HG02970 (cell line): ENCODE data around the gene ERICH4.
"Not testable (repeated sequence)": the region's sequence is repeated elsewhere in the genome, so short reads cannot be mapped to it uniquely, and the experiment has no call there.

Experiments
- ATAC-seq: cut with Tn5 transposase; IDR thresholded peaks from one replicate; pipeline ENCODE4 v1.9.1; 2021; ENCODE audit warnings: mild to moderate bottlenecking, moderate library complexity, moderate number of reproducible peaks; ENCODE audit not compliant: unreplicated experiment, low FRiP score

ERICH4 gene, protein sequence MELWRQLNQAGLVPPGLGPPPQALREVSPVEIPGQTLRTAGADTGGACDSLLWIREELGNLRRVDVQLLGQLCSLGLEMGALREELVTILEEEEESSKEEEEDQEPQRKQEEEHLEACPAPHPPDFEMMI

DNA sequence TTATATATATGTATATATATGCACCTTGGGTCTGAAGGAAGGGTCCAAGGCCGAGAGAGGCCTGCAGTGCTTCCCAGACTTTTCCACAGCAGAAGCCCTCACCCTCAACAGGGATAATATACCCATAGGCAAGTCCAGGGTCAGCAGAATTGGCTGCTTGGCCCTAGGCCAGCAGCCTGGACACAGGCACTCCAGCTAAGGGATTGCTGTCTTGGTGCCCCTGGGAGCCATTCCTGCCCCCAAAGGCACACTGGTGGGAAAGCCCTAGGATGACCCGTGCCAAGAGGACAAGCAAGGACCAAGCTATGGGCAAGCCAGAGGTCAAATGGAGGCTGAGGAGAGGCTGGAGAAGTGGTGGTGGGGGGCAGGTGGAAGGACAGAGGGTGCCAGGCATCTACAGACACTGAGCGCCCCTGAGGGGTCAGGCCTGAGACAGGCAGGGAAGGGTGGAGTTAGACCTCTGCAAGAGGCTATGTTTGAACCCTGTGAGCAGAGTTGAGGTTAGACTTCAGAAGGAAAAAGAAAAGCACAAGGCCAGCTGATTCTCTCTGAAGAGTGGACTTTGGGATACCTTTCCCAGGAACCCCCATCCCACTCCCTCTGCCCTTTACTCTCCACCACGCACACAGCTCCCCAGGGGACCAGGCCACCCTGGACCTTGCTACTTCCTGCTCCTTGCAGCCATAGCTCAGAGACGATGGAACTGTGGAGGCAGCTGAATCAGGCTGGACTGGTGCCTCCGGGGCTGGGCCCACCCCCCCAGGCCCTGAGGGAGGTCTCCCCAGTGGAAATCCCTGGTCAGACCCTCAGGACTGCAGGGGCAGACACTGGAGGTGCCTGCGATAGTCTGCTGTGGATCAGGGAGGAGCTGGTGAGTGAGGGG lies at the start of gene ERICH4:
Gene ERICH4 (plus strand): TSS at position 684 of the 883 bp plus-strand sequence. CDS start 14 bp downstream, at position 698.
- ATAC-seq: no peak

- ATAC-seq: no peak
These were observed 47.6 kb upstream of the ERICH4 start for GRCh38 chr19:41395355-41395754.

DNA sequence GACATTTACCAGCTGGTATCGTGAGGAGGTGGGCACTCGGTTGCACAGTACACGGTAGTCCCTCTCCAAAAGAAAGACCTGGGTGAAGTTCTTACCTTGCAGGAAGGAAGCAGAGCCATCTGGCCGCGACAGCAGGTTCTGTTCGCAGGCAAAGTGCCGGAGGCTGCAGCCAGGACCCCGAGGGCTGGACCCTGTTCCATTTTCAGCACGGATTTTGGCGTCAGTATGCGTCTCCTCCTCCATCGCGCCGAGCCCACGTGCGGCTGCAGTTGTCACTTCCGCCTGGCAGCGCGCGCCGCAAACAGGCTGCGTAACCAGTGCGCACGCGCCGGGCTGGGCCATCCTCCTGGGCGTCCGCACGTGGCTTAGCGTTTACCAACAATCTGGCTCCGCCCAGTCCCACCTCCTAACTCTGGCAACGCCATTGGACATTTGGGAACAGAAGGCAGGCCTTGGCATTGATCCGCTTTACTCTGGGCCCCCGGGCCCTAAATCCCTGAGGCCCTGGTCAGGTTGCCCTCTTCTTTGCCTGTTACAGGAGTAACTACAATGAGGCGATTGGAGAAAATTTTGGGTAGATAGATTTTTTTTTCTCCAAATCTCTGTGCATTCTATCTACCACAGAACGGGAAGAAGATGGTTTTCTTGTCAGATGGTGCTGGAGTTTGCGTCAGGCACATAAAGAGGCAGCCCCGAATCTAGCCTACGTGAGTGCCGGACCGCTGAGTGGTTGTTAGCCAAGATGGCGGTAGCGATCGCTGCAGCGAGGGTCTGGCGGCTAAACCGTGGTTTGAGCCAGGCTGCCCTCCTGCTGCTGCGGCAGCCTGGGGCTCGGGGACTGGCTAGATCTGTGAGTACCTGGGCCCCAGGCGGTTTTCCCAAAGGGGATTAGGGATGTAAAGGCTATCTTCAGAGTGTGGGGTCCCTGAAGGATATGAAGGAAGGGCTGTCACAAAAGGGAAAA lies 45.6 kb upstream of the ERICH4 start, which contains the start of the genes BCKDHA and EXOSC5:
Gene BCKDHA (plus strand): TSS at position 733 of the 964 bp plus-strand sequence. CDS start 10 bp downstream, at position 743.
Gene EXOSC5 (minus strand): TSS at position 274 of the 964 bp plus-strand sequence. CDS start 31 bp downstream, at position 243.
- ATAC-seq: peak; percentile 90

DNA sequence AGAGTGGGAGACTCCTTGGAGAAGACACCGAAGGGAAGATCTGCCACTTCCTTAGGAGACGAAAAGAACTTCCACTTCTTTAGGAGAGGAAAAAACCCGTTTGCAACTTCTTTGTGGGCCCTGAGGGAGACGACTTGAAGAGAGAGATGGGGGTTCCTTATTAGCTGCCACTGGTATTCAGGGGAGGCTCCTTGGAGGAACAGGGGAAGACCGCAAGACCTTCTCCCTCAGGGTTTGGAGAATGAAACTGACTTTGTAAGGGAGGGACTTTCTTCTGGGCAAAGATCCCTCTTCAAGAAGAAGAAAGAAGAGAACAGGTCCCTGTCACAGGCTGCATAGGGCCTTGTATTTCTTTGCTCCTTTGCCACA lies 44.9 kb upstream of the ERICH4 start:
- no peak for ATAC-seq

DNA sequence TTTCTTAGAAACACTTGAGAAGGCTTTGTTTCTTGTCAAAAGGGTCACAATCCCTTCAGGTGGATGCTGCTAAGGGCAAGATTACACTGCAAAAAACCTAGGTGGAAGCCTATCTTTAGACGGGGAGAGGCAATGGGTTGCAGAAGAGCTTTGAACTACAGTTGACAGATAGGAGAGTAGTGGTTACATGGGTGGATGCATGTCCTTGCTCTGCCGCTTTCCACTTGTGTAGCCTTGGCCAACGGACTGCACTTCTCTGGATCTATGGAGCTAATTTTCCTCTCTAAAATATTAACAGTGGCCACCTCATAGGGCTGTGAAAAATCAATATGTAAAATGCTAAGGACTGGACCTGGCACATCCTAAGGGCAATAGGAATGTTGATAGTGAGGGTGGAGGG lies 44.4 kb upstream of the ERICH4 start:
- no peak for ATAC-seq

- no peak for ATAC-seq
These were observed 43.9 kb upstream of the ERICH4 start for GRCh38 chr19:41399091-41399490.

DNA sequence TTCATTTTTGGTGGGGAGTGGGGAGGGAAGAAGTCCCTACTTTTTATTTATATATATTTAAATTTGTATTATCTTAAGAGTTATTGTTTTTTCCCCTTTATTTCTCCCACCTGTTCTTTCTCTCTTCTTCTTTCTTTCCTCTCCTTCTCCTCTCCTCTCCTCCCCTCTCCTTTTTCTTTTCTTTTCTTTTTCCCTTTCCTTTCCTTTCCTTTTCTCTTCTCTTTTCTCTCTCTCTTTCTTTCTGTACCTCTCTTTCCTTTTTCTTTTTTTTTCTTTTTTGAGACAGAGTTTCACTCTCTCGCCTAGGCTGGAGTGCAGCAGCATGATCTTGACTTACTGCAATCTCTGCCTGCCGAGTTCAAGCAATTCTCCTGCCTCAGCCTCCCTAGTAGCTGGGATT lies 43.4 kb upstream of the ERICH4 start:
- no peak for ATAC-seq

DNA sequence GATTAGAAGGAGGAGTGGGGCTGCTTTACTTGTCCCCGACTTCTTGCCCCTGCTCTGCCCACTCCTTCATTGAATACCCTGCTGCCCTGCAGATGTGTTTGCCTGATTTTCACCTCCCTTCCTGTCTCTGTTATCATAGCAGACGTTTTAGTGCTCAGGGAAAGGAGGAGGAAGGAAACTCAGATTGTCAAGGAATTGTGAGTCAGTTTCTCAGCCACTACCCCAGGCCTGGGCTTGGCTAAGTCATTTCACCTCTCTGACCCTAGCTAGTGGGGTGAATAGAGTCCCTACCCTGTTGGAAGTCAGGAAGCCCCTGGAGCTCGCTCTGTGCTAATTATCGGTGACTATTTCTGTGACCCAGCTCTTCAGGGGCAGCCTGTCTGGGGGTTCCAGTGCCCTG lies 41.5 kb upstream of the ERICH4 start:
- ATAC-seq: no peak

DNA sequence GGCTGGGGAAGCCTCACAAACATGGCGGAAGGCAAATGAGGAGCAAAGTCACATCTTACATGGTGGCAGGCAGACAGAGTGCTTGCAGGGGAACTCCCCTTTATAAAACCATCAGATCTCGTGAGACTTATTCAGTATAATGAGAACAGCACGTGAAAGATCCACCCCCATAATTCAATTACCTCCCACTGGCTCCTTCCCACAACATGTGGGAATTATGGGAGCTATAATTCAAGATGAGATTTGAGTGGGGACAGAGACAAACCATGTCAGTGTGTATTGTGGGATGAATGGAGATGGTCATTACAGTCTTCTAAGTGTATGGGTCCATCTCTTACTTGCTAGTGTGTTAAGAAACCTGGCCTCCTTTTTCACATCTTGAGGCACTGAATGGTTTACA lies 40.9 kb upstream of the ERICH4 start:
- no peak for ATAC-seq

DNA sequence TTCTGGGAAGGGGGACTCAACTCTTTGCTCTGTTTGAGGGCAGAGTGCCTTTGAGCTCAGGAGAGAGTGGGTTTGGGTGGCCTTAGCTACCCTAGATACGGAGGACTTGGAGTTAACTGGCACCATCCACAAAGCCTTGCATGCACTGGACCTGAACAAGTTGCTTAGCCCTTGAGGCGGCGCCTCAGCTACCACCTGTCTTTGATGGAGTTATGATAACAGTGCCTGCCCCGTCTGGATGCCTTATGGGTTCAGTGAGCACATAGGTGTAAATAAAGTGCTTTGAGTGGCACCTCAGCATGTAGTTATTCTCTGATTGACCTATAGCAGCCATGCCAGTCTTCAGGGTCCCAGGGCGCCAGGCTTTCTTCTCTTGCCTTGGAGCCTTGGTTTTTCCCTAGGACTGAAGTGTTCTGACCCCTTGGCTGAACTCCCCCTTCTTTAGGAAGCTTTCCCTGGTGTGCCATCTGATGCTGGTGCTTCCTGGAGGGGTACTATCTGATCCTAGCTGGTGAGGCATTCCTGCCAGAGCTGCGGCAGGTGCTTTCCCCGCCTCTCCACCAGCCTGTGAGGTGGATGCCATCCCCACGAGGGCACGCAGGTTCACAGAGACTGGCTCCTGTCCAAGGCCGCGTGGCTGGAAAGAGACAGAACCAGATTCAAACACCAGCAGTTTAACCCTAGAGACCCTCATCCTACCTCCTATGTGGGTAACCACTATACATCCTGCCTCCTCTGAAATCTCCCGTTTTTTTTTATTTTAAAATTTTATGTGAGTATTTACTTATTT lies 39.6 kb upstream of the ERICH4 start:
- no peak for ATAC-seq

- no peak for ATAC-seq
These were observed 37.2 kb upstream of the ERICH4 start for GRCh38 chr19:41405776-41406175.

GRCh38 chr19:41407271-41407670 lies 35.7 kb upstream of the ERICH4 start:
- ATAC-seq: no peak

DNA sequence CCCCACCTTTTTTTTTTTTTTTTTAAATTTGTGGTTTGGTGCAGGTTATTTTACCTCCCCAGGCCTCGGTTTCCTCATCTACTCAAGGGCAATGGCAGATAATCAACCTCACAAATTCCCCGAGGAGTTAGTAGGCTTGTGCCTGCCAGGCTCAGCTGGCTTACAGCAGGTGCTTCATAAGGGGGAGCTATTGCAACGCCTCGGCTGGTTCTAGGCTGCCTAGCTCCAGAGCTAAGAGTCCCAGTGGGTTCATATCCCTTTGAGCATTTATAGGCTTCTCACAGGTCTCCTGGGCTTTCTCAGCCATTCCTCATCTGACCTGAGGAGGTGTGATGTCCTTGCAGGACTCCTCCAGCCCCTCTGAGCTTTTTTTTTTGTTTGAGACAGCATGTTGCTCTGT lies 34.7 kb upstream of the ERICH4 start:
- no peak for ATAC-seq

DNA sequence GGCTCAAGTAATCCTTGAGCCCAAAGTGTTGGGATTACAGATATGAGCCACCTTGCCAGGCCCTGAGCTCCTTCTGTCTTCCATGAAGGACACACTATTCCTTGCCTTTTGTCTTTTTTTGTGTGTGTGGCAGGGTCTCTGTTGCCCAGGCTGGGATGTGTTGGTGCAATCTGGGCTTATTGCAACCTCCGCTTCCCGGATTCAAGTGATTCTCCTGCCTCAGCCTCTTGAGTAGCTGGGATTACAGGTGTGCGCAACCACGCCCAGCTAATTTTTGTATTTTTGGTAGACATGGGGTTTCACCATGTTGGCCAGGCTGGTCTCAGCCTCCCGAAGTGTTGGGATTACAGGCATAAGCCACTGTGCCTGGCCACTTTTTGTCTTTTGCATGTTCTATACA lies 34.1 kb upstream of the ERICH4 start:
- not testable (repeated sequence) for ATAC-seq

GRCh38 chr19:41409288-41409687 lies 33.7 kb upstream of the ERICH4 start:
- no peak for ATAC-seq

DNA sequence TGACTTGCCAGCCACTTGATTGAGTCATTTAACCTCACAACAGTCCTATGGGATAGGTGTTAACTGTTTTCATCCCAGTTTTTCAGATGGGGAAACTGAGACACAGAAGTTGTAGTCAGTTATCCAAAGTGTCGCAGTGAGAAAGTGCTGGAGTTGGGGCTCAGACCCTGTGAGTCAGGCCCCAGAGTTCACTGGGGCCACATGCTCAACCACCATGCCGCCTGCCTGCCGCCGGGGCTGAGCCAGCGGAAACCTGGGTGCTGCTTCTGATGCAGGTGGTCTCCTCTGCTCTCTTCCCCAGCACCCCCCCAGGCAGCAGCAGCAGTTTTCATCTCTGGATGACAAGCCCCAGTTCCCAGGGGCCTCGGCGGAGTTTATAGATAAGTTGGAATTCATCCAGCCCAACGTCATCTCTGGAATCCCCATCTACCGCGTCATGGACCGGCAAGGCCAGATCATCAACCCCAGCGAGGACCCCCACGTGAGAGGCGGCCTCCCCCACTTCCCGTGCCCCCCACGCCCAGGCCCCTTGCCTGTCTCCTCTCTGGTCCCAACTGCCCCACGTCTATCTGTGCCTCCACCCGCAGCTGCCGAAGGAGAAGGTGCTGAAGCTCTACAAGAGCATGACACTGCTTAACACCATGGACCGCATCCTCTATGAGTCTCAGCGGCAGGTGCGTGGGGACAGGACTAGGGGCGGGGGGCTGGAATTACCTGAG lies 32.5 kb upstream of the ERICH4 start:
- ATAC-seq: no peak

DNA sequence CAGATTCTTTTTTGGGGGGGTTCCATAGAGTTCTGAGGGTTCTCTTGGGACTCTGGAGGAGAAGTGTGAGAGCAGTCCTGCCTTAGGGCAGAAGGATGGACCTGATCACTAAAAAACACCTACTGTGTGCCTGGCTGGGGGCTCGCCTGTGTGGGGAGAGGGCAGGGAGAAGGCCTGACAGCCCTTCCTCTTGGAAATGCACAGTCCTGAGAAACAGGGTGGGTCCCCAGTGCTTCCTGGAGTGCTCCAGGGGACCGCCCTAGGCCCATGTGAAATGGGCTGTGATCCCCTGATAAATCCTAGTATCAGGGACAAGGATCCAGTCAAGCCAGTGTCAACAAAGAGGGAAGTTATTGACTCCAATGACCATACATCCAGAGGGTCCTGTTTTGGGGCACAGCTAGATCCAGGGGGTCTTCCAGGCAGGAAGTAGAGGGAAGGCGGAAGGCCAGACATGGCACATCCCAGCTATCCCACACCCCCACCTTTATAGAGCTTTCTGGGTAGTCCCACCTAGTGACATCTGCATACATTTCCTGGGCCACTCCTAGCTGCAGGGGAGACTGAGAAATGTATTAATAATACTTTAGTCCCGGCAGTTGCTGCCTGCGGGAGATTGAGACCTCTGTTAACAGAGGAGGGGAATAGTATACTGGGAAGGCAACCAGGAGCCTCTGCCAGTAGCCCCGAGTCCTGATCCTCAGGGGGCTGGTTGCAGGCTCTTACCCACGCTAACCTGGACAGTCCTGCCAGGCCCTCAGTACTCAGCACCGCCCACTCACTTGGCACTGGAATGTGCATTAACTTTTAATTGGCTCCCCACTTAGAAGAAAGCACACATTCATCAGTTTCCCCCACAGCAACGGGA lies 31.6 kb upstream of the ERICH4 start:
- no peak for ATAC-seq

GRCh38 chr19:41411968-41412265 lies 31.0 kb upstream of the ERICH4 start:
- no peak for ATAC-seq

DNA sequence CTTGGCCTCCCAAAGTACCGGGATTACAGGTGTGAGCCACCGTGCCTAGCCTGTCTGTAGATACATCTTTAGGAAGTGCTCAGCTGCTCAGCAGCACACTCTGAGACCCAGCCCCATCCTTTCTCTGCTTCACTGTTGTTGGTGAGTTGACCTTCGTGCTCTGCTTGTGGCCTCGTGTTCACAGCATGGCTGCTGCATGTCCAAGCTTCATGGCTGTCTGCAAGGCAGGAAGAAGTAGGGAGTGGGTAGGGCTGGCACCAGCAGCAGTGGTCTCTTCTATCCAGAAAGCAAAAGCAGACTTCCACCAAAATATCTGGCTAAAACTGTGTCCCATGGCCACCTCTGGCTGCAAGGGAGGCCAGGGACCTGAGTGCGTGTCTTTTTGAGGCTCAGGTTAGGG lies 30.0 kb upstream of the ERICH4 start:
- no peak for ATAC-seq
